Upper lobe of right lung (tissue), 1 donor: ENCODE measurements around the gene LDB3. TPM values are rescaled to one million over a fixed set of nuclear protein-coding genes. Genes with fewer than 3 reads are reported as not detected.

Experiments
- ATAC-seq: fragments of 200-7000 bp; cut with Tn5 transposase; one replicate; pipeline ENCODE4 v1.9.1; 2020; ENCODE audit warnings: mild to moderate bottlenecking, moderate library complexity
- DNase-seq: peaks from one replicate; pipeline ENCODE4 v3.0.0-alpha.2; 2020
- H3K27ac ChIP-seq: fragments of 200-600 bp; one replicate; pipeline ENCODE4 v1.8.0; 2022
- H3K27me3 ChIP-seq: fragments of 200-600 bp; one replicate; pipeline ENCODE4 v1.8.0; 2022; ENCODE audit warnings: mild to moderate bottlenecking
- H3K36me3 ChIP-seq: fragments of 200-600 bp; one replicate; pipeline ENCODE4 v1.8.0; 2022
- H3K4me1 ChIP-seq: fragments of 200-600 bp; one replicate; pipeline ENCODE4 v1.8.0; 2022
- H3K4me3 ChIP-seq: fragments of 200-600 bp; one replicate; pipeline ENCODE4 v1.8.0; 2022; ENCODE audit warnings: mild to moderate bottlenecking
- H3K9me3 ChIP-seq: fragments of 200-600 bp; one replicate; pipeline ENCODE4 v1.8.0; 2022
- CTCF ChIP-seq: fragments of 200-600 bp; IDR thresholded peaks from one replicate; pipeline ENCODE4 v1.8.0; 2022; ENCODE audit warnings: antibody characterized with exemption
- intact Hi-C: fragments of 100-400 bp; cut with DNase I; formaldehyde crosslinking; loops from one replicate; pipeline ENCODE4 v1.11.0; 2022
- total RNA-seq: library from RNA; stranded (reverse); fragmentation: NEBNext Ultra II Directional; extraction: Animal tissue kit (Norgen Biotek cat#: 25700); gene quantifications from one replicate; pipeline ENCODE4 v1.2.1, GENCODE V29; 2021
- donor health status: DM: no; HTN: yes; CAD: no; lungs with severe emphysema.

Gene LDB3
- total RNA-seq, 1 donor from 2014 or later = 2.5 TPM

- no peak for ATAC-seq
- intact Hi-C loops = no loop called here
- Histone ChIP-seq H3K4me1 (peaks cover 11% of the 10 kb centered on the region), H3K27ac (no peak overlapping the region), H3K9me3 (no peaks in the 10 kb centered on the region), H3K27me3 (no peaks in the 10 kb centered on the region), H3K4me3 (no peak overlapping the region), H3K36me3 (no peaks in the 10 kb centered on the region)
- no peak for TF ChIP-seq CTCF
- no peak for DNase-seq
These were observed 41.3 kb downstream of the LDB3 start for GRCh38 chr10:86709396-86710185.

- peaks cover 11% of the 10 kb centered on the region for H3K4me1 ChIP-seq
- H3K27ac ChIP-seq = peak overlapping the region; percentile 92
- H3K27me3 ChIP-seq = no peaks in the 10 kb centered on the region
- H3K9me3 ChIP-seq = no peaks in the 10 kb centered on the region
- DNase-seq (peak; percentile 95), ATAC-seq (peak; percentile 97)
- H3K4me3 ChIP-seq = peak overlapping the region; percentile 75
- TF ChIP-seq CTCF = peak; percentile 84
- intact Hi-C loops = no loop called here
- H3K36me3 ChIP-seq = no peaks in the 10 kb centered on the region
These were observed 42.7 kb downstream of the LDB3 start for GRCh38 chr10:86710987-86711512.

GRCh38 chr10:86711513-86712316 is 43.4 kb downstream of the LDB3 start:
- intact Hi-C loops = no loop called here

GRCh38 chr10:86712317-86712707 is 44.0 kb downstream of the LDB3 start:
- no peaks in the 10 kb centered on the region for H3K9me3 ChIP-seq
- intact Hi-C loops = no loop called here
- peaks cover 11% of the 10 kb centered on the region for H3K4me1 ChIP-seq
- no peak for DNase-seq
- TF ChIP-seq CTCF = no peak
- ATAC-seq = no peak
- H3K36me3 ChIP-seq = no peaks in the 10 kb centered on the region
- H3K27ac ChIP-seq = peak overlapping the region; percentile 92
- H3K27me3 ChIP-seq = no peaks in the 10 kb centered on the region
- peak overlapping the region; percentile 75 for H3K4me3 ChIP-seq

More at GRCh38 chr10:86711513-86712316, 43.4 kb downstream of the LDB3 start:
- Histone ChIP-seq H3K27ac (peak overlapping the region; percentile 92), H3K9me3 (no peaks in the 10 kb centered on the region), H3K4me3 (peak overlapping the region; percentile 75), H3K36me3 (no peaks in the 10 kb centered on the region), H3K27me3 (no peaks in the 10 kb centered on the region), H3K4me1 (peaks cover 11% of the 10 kb centered on the region)
- ATAC-seq (peak; percentile 70), DNase-seq (peak; percentile 76)
- TF ChIP-seq CTCF = no peak

- intact Hi-C loops = no loop called here
- H3K4me1 ChIP-seq = peaks cover 11% of the 10 kb centered on the region
- H3K27me3 ChIP-seq = no peaks in the 10 kb centered on the region
- no peak overlapping the region for H3K27ac ChIP-seq
- DNase-seq (no peak), ATAC-seq (no peak)
- no peak overlapping the region for H3K4me3 ChIP-seq
- TF ChIP-seq CTCF = no peak
- H3K9me3 ChIP-seq = no peaks in the 10 kb centered on the region
- H3K36me3 ChIP-seq = no peaks in the 10 kb centered on the region
These were observed 47.0 kb downstream of the LDB3 start for GRCh38 chr10:86715156-86715795.
